Inflammatory macrophage treated with lipopolysaccharide for 4 hours (primary cell): ENCODE results near the gene TAX1BP3.
"Not testable (repeated sequence)": the region's sequence is repeated elsewhere in the genome, so short reads cannot be mapped to it uniquely, and the experiment has no call there.

Experiments
- DNase-seq: peaks from one replicate; pipeline ENCODE4 v3.0.0-alpha.2; 2020

TAX1BP3 gene, protein sequence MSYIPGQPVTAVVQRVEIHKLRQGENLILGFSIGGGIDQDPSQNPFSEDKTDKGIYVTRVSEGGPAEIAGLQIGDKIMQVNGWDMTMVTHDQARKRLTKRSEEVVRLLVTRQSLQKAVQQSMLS

DNA sequence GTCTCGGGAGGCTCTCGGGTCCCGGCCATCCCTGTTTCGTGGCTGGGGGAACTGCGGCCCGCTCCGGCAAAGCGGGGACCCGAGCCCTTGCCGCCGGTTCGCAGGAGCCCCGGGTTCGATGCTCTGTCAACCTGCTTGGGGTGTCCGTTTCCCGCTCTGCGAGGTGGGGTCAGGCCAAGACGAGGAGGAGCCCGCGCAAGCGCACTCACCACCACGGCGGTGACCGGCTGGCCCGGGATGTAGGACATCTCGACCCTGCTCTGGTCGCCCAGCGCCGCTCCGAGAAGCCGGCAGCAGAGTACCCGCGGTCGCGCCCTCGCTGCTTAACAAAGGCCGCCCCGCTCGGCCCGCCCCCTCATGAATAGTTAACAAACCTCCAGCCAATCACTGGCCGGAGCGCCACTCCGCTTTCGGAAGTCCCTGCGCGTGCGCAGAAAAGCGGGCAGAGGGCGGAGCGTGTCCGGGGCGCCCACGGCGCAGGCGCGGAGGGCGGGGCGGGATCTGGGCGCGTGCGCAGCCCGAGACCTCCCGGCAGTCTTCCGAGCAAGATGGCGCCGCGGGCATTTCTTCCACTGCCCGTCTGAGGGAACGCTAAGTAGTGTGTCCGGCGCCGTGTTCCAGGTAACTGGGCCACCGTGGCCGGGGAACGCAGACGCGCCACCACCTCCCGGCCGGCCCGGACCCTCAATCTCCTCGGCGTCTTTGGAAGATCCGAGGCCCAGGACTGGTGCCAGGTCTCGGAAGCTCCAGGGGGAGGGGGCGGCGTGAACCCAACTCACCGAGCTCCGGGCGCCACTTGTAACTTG, at the start of gene TAX1BP3, which contains the start of gene EMC6:
Gene TAX1BP3, minus strand, starts transcription at position 300 of the 806 bp plus-strand sequence. Its CDS starts 52 bp downstream, at position 248.
Gene EMC6, plus strand, starts transcription at position 534 of the 806 bp plus-strand sequence. CDS start 335 bp downstream, outside the sequence.
- DNase-seq = peak; percentile 99

DNA sequence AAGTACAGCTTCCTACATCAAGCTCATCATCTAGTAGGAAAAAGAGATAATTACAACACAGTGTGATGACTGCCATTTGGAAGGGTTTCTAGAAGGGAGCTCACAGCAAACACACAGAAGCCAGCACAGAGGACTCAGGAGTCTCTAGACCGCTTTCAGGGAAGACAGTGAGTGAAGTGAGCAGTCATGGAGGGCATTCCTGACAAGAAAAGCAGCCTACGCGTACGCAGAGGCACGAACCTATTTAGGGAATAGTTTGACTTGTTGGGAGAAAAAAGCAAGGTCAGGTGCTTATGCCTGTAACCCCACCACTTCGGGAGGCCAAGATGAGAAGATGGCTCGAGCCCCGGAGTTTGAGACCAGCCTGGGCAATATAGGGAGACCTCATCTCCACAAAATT, 46.9 kb upstream of the TAX1BP3 start:
- no peak for DNase-seq

DNA sequence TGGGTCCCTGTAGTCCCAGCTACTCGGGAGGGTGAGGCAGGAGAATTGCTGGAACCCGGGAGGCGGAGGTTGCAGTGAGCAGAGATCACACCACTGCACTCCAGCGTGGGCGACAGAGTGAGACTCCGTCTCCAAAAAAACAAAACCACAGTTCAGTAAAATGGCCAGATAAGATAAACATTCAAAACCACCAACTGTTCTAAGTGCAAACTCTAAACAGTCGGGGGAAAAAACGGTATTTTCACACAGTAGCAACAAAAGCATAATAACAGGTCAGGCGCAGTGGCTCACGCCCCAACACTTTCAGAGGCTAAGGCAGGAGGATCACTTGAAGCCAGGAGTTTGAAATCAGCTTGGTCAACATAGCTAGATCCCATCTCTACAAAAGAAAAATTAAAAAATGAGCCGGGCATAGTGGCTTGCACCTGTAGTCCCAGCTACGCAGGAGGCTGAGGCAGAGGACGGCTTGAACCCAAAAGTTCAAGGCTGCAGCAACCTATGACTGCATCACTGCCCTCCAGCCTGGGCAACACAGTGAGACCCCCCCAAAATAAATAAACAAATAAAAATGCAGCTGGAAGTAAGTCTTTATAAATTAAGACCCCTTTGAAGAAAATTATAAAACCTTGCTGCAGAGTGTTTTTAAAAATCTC, 44.6 kb upstream of the TAX1BP3 start:
- no peak for DNase-seq

DNA sequence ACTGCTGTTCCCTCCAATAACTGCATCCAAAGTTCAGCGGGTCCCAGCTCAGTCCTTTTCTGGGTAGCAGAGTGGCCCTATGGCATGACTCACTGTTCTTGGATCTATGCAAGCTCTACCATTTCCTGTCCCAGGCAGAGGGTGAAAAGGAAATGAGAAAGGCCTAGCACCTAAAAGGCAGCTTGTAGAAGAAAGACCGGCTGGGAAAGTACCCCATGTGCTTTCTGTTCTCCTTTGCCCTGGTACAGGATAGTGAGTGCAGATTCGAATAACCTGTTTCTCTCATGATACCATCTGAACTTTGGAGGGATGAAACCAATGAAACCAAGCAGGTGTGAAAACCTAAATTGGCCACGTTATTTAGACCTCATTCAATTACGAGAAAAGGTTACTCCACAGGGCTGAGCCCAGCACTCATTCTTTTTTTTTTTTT, 42.6 kb upstream of the TAX1BP3 start:
- peak; percentile 94 for DNase-seq

DNA sequence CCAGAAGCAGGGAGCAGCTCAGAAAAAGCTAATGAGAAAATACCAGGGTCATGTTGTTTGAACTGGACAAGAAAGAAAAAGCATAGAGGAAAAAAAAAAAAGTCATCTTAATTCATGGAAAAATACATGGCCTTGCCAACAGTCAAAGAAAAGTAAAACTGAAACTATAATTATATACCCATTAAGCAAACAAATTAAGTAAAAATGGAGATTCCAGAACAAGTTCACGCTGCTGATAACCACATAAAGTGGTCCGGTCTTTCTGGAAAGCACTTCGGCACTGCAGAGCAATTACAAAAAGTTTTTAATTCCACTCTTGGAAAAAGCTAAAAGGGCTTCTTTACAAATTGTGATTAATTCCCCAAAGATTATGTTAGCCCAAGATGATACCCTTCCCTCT, 40.0 kb upstream of the TAX1BP3 start:
- peak; percentile 72 for DNase-seq

DNA sequence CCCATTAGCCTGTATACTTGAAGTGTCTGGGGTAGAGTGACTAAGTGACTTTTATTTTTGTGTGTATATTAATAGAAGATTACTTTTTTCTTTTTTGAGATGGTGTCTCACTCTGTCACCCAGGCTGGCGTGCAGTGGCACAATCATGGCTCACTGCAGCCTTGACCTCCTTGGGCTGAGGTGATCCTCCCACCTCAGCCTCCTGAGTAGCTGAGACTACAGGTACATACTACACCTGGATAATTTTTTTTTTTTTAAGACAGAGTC, 37.3 kb upstream of the TAX1BP3 start:
- not testable (repeated sequence) for DNase-seq

DNA sequence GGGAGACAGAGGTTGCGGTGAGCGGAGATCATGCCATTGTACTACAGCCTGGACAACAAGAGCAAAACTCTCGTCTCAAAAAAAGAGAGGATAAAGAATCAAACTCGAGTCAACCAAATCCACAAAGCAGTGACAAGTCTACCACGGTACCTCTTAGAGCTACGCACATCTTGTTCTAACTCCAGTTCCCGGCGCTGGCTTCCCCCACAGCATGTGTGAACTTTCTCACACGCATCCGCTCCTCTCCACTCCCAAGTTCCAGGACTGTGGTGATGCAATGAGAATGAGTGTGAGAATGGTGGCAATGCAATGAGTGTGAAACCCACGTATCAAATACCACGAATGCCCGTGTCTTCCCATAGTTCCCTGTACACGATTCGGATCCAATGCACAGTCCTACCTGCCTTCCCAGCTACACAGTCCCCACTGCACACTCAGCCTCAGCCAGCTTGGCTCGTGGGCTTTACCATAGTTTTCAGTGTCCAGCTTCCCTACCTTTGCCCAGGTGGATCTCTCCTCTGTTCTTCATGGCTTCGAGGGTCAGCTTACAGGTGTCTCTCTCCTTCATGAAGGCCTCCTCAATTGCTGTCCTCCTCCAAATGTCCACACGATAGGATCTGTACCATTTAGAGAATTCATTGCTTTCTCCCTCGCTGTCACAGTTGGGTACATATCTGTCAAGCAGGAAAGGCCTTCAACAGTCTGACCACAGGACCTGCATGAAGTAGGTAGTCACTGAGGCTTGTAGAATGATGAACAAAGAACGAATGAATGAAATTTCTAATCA, 36.7 kb upstream of the TAX1BP3 start:
- DNase-seq = no peak

DNA sequence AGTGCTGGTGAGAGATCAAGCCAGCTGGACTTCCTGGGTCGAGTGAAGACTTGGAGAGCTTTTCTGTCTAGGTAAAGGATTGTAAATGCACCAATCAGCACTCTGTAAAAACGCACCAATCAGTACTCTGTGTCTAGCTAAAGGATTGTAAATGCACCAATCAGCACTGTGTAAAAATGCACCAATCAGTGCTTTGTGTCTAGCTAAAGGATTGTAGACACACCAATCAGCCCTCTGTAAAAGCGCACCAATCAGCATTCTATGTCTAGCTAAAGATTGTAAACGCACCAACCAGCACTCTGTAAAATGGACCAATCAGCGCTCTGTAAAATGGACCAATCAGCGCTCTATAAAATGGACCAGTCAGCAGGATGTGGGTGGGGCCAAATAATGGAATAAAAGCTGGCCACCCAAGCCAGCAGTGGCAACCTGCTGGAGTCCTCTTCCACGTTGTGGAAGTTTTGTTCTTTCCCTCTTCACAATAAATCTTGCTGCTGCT, 33.7 kb upstream of the TAX1BP3 start:
- DNase-seq = not testable (repeated sequence)

DNA sequence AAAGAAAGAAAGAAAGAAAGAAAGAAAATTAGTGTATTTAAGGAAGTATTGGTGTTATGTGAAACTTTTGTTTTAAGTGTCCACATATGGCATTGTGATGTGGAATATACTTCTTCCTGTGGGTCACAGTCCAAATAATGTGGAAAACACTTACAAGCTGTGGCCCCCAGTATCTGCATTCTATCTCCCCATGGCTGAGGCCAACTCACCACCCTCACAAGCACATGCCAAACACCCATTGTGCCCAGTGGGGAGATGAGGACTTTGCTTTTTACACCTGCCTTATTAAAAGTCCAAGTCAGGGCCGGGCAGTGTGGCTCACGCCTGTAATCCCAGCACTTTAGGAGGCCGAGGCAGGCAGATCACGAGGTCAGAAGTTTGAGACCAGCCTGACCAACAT, 31.6 kb upstream of the TAX1BP3 start:
- no peak for DNase-seq

DNA sequence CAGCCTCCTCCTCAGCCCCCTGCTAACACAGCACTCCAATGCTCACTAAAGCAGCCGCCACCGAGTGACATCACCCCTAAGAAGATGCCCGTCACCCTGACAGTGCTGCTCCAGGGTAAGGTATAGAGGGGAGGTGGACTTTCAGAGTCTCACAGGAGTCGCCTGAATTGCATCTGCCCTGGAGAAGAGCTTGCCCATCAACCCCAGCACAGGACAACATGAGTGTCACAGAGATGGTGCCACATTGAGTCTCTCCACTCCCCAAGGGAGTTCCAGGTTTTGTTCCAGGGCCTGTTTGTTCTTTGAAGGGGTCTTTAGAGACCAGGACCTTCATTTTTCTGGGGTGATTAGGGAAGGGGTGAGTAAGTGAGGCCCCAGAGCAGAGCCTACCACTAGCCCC, 29.8 kb upstream of the TAX1BP3 start:
- no peak for DNase-seq

DNA sequence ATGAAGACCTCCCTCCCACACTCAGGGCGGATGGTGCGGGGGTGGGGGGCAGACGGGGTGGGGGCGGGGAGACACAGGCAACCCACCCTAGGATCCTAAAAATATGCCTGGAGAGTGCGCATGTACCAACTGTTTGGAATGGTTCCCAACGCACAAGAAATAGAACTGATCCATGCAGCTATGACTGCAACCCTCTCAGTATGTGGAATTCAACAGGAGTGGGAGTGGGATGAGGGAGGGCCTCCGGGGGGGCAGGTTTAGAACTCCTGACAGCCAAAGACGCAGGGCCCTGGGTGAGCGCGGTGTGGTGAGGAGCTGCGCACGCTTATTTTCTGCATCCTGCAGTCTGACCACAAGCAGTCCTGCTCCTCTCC, 28.7 kb upstream of the TAX1BP3 start:
- DNase-seq = no peak

DNA sequence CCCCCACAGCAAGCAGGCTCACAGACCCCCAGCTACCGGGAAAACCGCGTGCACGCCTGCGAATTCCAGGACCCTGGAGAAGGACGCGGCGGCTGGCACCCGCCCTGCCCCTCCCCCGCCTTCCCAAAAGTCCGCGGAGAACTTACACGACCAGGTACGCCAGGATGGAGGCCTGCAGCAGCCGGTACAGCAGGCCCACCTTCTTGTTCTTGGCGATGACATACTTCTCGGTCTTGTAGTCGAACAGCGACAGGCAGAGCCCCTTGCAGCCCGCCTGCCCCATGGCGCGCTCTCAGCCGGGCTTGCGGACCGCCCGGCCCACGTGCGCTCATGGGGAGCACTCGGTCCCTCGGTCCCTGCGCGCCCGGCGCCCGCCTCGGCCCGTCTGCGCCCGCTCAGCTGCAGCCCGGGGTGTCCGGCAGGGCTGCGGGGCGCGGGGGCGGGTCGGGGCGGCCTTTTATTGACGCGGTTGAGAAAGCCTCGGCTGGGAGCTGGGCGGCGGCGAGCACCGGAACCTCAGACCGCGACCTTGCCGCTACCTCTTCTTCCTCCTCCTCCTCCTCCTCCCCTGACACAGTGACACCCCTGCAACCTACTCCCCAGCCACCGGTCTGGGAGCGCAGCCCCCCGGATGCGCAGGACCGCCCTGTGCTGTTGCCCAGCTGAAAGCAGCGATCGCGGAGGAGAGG, 27.5 kb upstream of the TAX1BP3 start, which contains the start of gene P2RX5:
Gene P2RX5, minus strand, starts transcription at position 433 of the 689 bp plus-strand sequence. Its CDS starts 150 bp downstream, at position 283.
- DNase-seq = peak; percentile 28

DNA sequence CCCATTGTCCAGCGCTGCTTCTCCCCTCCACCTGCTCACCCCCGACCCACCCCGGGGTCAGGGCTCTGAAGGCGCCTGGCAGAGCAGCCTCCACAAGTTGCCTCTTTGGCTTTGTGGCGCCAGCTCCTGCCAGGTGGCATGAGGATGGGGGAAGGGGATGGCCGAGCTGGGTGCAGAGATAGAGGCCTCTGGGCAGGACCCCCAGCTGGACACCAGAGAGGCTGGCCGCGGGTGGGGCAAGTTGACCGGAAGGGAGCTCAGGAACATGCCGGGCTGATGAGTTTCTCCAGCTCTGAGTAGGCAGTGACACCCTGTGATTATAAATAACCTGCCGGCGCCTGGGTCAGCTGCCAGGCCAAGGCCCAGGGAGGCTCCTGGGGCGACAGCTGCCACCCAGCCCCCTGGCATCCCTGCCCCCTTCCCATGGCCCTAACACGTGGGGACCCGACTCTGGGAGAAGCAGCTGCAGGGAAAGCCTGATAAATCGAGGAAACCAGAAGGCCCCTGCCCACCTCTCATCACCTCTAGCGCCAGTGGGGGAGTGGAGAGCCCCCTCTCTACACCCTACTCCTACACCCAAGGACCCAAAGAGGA, 26.8 kb upstream of the TAX1BP3 start:
- no peak for DNase-seq

DNA sequence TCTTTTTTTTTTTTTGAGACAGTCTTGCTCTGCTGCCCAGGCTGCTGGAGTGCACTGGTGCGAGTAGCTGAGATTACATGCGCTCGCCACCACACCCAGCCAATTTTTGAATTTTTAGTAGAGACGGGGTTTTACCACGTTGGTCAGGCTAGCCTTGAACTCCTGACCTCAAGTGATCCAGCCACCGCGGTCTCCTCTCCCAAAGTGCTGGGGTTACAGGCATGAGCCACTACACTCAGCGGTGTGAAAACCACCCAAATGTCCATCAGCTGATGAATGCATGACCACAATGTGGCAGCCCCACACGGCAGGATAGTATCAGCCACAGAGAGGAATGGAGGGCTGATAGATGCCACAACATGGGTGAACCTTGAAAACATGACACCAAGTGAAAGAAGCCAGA, 25.5 kb upstream of the TAX1BP3 start:
- DNase-seq = no peak

DNA sequence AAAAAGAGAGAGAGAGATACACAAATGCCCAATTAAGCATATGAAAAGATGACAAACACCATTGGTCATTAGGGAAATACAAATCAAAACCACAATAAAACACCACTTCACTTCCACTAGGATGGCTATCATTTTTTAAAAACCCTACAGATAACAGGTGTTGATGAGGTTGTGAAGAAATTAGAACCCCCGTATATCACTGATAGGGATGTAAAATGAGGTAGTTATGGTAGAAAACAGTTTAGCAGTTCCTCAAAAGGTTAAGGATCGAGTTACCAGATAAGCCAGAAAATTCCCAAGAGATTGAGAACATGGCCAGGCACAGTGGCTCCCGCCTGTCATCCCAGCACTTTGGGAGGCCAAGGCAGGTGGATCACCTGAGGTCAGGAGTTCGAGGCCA, 24.8 kb upstream of the TAX1BP3 start:
- DNase-seq = no peak

DNA sequence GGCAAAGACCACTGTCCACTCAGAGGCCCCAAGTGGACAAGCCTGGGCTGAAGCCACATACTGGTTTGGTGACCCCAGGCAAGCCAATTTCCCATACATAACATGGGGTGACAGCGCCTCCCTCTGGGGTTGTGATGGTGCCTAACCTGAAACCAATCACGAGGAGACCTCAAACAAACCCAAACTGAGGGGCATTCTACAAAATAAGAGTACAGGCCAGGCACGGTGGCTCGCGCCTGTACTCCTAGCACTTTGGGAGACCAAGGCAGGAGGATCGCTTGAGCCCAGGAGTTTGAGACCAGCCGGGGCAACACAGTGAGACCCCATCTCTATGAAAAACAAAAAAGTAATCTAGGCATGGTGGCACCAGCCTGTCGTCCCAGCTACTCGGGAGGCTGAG, 24.0 kb upstream of the TAX1BP3 start:
- DNase-seq = no peak

DNA sequence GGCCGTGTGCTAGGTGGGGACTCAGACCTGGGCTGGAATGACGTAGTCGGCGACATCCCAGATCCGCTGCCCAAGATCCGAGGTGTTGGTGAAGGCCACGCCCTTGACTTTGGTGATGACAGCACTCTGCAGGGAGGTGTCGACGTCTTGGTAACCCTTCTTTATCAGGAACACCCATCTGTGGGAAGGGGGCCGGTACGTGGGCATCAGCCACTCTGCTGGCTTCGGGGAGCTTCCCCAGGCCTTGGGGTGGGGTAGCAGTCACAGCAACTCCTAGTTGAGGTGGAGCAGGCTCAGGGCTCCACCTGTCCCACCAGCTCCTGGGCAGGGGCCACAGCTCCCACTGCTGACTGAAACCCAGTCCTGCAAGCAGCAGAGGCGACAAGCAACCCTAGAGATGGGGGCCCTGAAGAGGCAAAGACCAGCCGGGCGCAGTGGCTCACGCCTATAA, 23.3 kb upstream of the TAX1BP3 start:
- DNase-seq = no peak

DNA sequence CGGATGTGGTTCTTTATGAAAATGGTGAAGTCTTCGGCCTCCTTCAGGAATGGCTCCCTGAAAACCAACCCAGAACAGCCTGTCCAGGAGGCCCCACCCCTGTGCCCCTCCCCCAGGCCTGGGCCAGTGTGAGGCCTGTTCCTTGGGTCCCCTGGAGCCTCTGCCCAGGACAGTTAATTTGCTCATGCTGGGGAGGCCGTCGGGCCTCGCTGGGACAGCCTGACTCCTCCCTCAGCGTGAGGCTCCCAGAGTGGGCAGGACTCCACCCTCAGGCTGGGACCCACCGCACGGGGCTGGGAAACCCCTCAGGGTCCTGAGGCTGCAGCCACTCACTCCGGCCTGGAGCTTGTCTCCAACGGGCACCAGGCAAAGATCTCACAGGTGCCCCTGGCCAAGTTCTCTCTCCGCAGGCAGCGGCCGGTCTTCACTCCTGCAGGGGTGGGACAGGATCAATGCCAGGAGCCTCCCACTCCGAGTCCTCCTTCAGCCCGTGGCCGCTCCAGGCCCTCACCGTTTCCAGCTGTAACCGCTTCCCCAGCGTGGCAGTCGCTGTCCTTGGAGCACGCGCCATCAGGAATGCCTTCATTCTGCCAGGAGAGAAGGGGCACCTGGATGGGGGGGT, 21.8 kb upstream of the TAX1BP3 start:
- DNase-seq = no peak

DNA sequence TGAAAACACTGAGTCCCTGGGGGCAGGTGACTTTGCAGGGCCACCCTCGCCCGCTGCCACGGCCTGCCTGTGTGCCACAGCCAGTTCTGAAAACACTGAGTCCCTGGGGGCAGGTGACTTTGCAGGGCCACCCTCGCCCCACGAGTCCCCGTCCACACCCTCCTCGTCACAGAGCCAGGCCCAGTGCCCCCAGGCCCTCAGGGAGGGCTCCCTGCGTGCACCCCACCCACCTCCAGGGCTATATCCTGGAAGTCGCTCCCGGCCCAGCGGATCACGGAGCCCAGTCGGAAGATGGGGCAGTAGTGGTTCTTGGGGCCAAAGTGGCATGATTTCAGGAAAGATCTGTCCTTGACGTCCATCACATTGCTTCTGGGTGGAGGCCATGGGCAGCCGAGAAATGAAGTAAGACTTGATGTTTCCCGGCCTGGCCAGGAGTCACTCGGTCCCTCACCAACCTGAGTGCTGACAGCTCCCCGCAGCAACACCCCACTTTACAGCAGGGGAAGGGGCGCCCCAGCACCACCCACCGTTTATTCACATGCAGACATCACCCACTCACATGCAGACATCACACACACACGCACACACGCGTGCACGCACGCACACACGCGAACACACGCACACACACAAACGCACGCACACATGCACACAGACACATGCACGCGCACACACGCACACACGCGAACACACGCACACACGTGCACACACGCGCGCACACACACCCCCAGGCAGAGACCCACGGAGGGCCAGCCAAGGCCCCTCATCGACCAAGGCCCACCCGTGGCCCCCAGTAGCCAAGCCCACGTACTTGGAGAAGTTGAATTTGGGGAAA, 21.1 kb upstream of the TAX1BP3 start:
- no peak for DNase-seq

DNA sequence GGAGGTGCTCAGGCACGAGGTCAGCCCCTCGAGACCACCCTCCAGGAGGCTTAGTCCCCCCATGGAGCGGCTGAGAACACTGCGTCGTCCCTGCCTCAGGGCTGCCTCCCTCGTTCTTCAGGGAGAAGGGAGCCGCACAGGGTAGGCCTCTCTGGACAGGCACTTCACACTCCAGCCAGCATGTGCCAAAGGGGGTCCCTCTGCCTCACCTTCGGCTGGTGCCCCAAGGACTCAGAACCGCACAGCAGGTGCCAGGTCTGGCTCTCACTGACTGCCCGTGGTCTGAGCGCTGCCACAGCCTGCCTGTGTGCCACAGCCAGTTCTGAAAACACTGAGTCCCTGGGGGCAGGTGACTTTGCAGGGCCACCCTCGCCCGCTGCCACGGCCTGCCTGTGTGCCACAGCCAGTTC, 20.5 kb upstream of the TAX1BP3 start:
- DNase-seq = no peak
